K562 (cell line): ENCODE data around the gene NHLH2. TPM values are rescaled to one million over a fixed set of nuclear protein-coding genes. Genes with fewer than 3 reads are reported as not detected.

Experiments used
- ATAC-seq: fragments of 200-7000 bp; cut with Tn5 transposase; 3 replicates; pipeline ENCODE4 v1.9.1; 2020; ENCODE audit warnings: moderate library complexity
- BruUV-seq: library from RNA; stranded (reverse); fragments of 400-500 nt; replicated peaks from 2 replicates; lab custom pipeline; 2021; lab: Mats Ljungman, UMichigan
- CTCF ChIA-PET: fragments of 300-600 bp; formaldehyde crosslinking; extraction: SDS; loops from one replicate; lab custom pipeline; 2021; ENCODE audit warnings: low intra/inter-chr PET ratio; lab: Yijun Ruan, JAX
- POLR2A ChIA-PET: fragments of 300-600, 350-650 bp; sonication (Branson Sonifier 250); formaldehyde crosslinking; extraction: SDS; loops from one replicate; lab custom pipeline; 2021; ENCODE audit warnings: antibody characterized with exemption, inconsistent platforms; lab: Yijun Ruan, JAX
- DNase-seq, 4 experiments: peaks; one replicate each; pipeline versions ENCODE4 v3.0.0 to v3.0.0-alpha.2; 2011 to 2018; ENCODE audit warnings: low spot score in 3 of 4, mixed read lengths in 3 of 4; ENCODE audit errors: extremely low read depth in 1 of 4
- FAIRE-seq: peaks from 2 replicates; lab custom pipeline; 2011; peaks lifted over from hg19 to GRCh38; lab: Jason Lieb, UNC
- H2AFZ ChIP-seq: 2 replicates; pipeline ENCODE4 v1.6.0; 2011; ENCODE audit warnings: low read depth, low read length, control low read depth, inconsistent platforms
- H3K27ac ChIP-seq: fragments of 200-600 bp; 3 replicates; pipeline ENCODE4 v1.8.0; 2011; ENCODE audit warnings: low read depth, mild to moderate bottlenecking, control low read depth, inconsistent platforms, low read length, moderate library complexity, mixed read lengths; ENCODE audit errors: extremely low read depth
- H3K27me3 ChIP-seq, 2 experiments: fragments of 300-600 bp in 1 of 2; 2 replicates in 1 of 2; 3 replicates in 1 of 2; pipeline versions ENCODE4 v1.6.0 to v1.8.0; 2011; ENCODE audit warnings: inconsistent platforms in 2 of 2, low read length in 2 of 2, mild to moderate bottlenecking in 1 of 2, mixed read lengths in 1 of 2, moderate library complexity in 1 of 2; ENCODE audit not compliant: control insufficient read depth in 2 of 2, insufficient read depth in 2 of 2
- H3K36me3 ChIP-seq: fragments of 300-600 bp; 3 replicates; pipeline ENCODE4 v1.8.0; 2011; ENCODE audit warnings: mild to moderate bottlenecking, low read length, inconsistent platforms; ENCODE audit not compliant: control insufficient read depth, insufficient read depth
- H3K4me1 ChIP-seq, 2 experiments: fragments of 200-600 bp in 1 of 2; replicated peaks in 1 of 2; 2 replicates in 1 of 2; 3 replicates in 1 of 2; pipeline versions ENCODE4 v1.5.1 to v1.8.0; 2011; ENCODE audit warnings: inconsistent platforms in 2 of 2, low read length in 2 of 2, mild to moderate bottlenecking in 1 of 2, mixed read lengths in 1 of 2, moderate library complexity in 1 of 2; ENCODE audit not compliant: control insufficient read depth in 2 of 2, insufficient read depth in 2 of 2
- H3K4me2 ChIP-seq: 2 replicates; pipeline ENCODE4 v1.6.1; 2011; ENCODE audit warnings: low read length, control low read depth, inconsistent platforms, mixed read lengths; ENCODE audit not compliant: insufficient read depth
- H3K4me3 ChIP-seq: fragments of 200-600 bp; sonication (generic), shearing (Covaris generic); 2 replicates; pipeline ENCODE4 v1.5.1; 2016; ENCODE audit warnings: control low read depth, inconsistent platforms
- H3K79me2 ChIP-seq: fragments of 200-600 bp; 3 replicates; pipeline ENCODE4 v1.8.0; 2011; ENCODE audit warnings: low read length, inconsistent platforms; ENCODE audit not compliant: control insufficient read depth, insufficient read depth
- H3K9ac ChIP-seq, 2 experiments: 2 replicates each; pipeline versions ENCODE4 v1.6.0 to v1.6.1; 2011; ENCODE audit warnings: low read depth in 2 of 2, low read length in 2 of 2, control low read depth in 1 of 2, inconsistent platforms in 1 of 2, mild to moderate bottlenecking in 1 of 2, mixed read lengths in 1 of 2; ENCODE audit not compliant: insufficient read depth in 1 of 2
- H3K9me1 ChIP-seq: one replicate; pipeline ENCODE4 v1.6.0; 2011; ENCODE audit warnings: inconsistent platforms, mild to moderate bottlenecking, low read length, moderate library complexity; ENCODE audit not compliant: control insufficient read depth, insufficient read depth
- H3K9me3 ChIP-seq: replicated peaks from 2 replicates; pipeline ENCODE4 v1.5.1; 2011; ENCODE audit warnings: low read depth, low read length, inconsistent platforms; ENCODE audit not compliant: control insufficient read depth, insufficient read depth
- H4K20me1 ChIP-seq: replicated peaks from 2 replicates; pipeline ENCODE4 v1.6.1; 2011; ENCODE audit warnings: low read length, inconsistent platforms, mixed read lengths; ENCODE audit not compliant: control insufficient read depth, insufficient read depth
- BRCA1 ChIP-seq, 2 experiments: fragments of 450-650 bp in 1 of 2; sonication (generic) in 1 of 2; formaldehyde crosslinking in 1 of 2; IDR thresholded peaks; 2 replicates each; pipeline versions ENCODE4 v1.5.0 to v1.6.1; 2017 to 2020; ENCODE audit warnings: mild to moderate bottlenecking in 1 of 2, missing genetic modification reagents in 1 of 2
- MTA2 ChIP-seq: fragments of 450-650 bp; IDR thresholded peaks from 2 replicates; pipeline ENCODE4 v1.6.1; 2016; ENCODE audit warnings: low read depth
- NFIC ChIP-seq: fragments of 450-650 bp; IDR thresholded peaks from 2 replicates; pipeline ENCODE4 v1.6.1; 2017; ENCODE audit warnings: mild to moderate bottlenecking, inconsistent platforms
- RFX1 ChIP-seq: fragments of 450-650 bp; IDR thresholded peaks from 2 replicates; pipeline ENCODE4 v1.6.1; 2016; ENCODE audit warnings: mild to moderate bottlenecking, moderate library complexity
- SPI1 ChIP-seq: IDR thresholded peaks from 2 replicates; pipeline ENCODE4 v1.6.1; 2011; ENCODE audit warnings: low read depth, low read length, control low read depth, borderline replicate concordance
- WGBS: fragments of 100-300 bp; shearing (Covaris generic); methylation state at CpG from one replicate; pipeline ENCODE4 v1.1.6; 2016; ENCODE audit warnings: low coverage, mixed read lengths; ENCODE audit not compliant: insufficient coverage; ENCODE audit errors: missing lambda C conversion rate; 5-methylcytosine and 5-hydroxymethylcytosine counted together
- in situ Hi-C: fragments of 300-500 bp; cut with MboI; formaldehyde crosslinking; loops from 4 replicates; pipeline ENCODE4 v1.15.0; 2018; ENCODE audit warnings: inconsistent platforms, mixed read lengths
- intact Hi-C: fragments of 100-400 bp; cut with micrococcal nuclease; formaldehyde crosslinking; loops from 2 replicates; pipeline ENCODE4 v1.14.2; 2022
- polyA plus RNA-seq, 8 experiments: library from polyadenylated mRNA; depleted of rRNA in 4 of 8; stranded (reverse) in 5 of 8; unstranded in 3 of 8; fragments of >200 nt; fragmentation: Nextera tagmentation in 2 of 8; fragmentation: Illumina TruSeq in 1 of 8; extraction: Ambion mirVana in 2 of 8; extraction: Trizol in 1 of 8; gene quantifications; 2 replicates each; pipeline versions ENCODE4 v1.2.1 to v1.2.3, GENCODE V29; 2011 to 2014; ENCODE audit warnings: inconsistent platforms in 1 of 8, missing spikeins in 1 of 8
- total RNA-seq, 7 experiments: library from RNA; depleted of rRNA in 6 of 7; stranded (reverse); fragments of >200 nt in 6 of 7; fragmentation: Illumina TruSeq in 2 of 7; extraction: Trizol in 2 of 7; gene quantifications; 2 replicates each; pipeline versions ENCODE4 v1.2.1 to v1.2.3, GENCODE V29; 2011 to 2021; ENCODE audit warnings: low replicate concordance in 1 of 7
- TF ChIP-seq, protein P1 (sequence below): sonication (generic); formaldehyde crosslinking; IDR thresholded peaks from 2 replicates; pipeline ENCODE4 v1.9.0; 2022; ENCODE audit warnings: mild to moderate bottlenecking, missing genetic modification reagents

Gene NHLH2
- total and polyA plus RNA-seq, 9 of the 15 experiments (the other 6 are each of a cell fraction or from before 2014, with no cell fraction given): not detected

- Histone ChIP-seq H3K4me1 (no peaks in the 10 kb centered on the region), H3K36me3 (no peaks in the 10 kb centered on the region), H3K4me3 (no peak overlapping the region), H2AFZ (no peak overlapping the region), H3K79me2 (no peaks in the 10 kb centered on the region), H3K9me3 (no peaks in the 10 kb centered on the region), H3K27ac (no peak overlapping the region), H3K9me1 (no peaks in the 10 kb centered on the region), H4K20me1 (no peaks in the 10 kb centered on the region), H3K4me2 (no peak overlapping the region)
- no TSS peak for BruUV-seq
- FAIRE-seq: no peak
- DNase-seq: no peak
- 4% methylated on average over 2 of the region's 2 CpGs for WGBS
- no peak for ATAC-seq
- TF ChIP-seq MTA2: no peak
- peak; percentile 76 for TF ChIP-seq SPI1
- TF ChIP-seq, all 486 proteins: peak for 1
- no peak overlapping the region for H3K9ac ChIP-seq
- ChIA-PET CTCF (no interaction called here), POLR2A (no interaction called here)
- intact Hi-C loops: no loop called here
- no peaks in the 10 kb centered on the region for H3K27me3 ChIP-seq
- in situ Hi-C loops: no loop called here
Observed at GRCh38 chr1:115854005-115854404, 13.1 kb upstream of the NHLH2 start.

DNA sequence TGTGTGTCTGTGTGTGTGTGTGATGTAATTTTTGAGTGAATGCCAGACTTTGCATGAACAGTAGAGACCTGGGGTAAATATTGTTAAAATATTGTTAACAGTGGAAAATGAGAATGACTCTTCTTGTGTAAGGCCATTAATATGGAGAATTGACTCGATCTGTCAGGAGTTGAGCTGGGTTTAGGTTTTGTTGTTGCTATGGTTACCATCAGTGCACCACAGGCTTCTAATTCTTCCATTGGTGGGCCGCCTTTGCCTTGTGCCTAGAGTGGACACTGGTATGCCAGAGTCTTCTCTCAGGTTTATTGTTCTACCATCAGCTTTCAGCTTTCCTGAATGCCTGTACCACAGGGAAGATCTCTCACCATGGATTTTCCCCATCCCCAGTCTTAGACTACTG is 10.0 kb upstream of the NHLH2 start:
- no peaks in the 10 kb centered on the region for H3K9me1 ChIP-seq
- H4K20me1 ChIP-seq: no peaks in the 10 kb centered on the region
- no peak for ATAC-seq
- no peak for DNase-seq
- BruUV-seq: no TSS peak
- no peak for FAIRE-seq
- no peaks in the 10 kb centered on the region for H3K79me2 ChIP-seq
- intact Hi-C loops (no loop called here), in situ Hi-C loops (no loop called here)
- no peak overlapping the region for H3K9ac ChIP-seq
- 0% methylated on average over 2 of the region's 2 CpGs for WGBS
- H3K9me3 ChIP-seq: no peaks in the 10 kb centered on the region
- no peak overlapping the region for H3K4me3 ChIP-seq
- H3K4me1 ChIP-seq: no peaks in the 10 kb centered on the region
- CTCF ChIA-PET: no interaction called here
- TF ChIP-seq BRCA1 (IDR thresholded peaks at IDR 0.05): no peak
- no peak for TF ChIP-seq BRCA1 (CRISPR knock-in tag; IDR thresholded peaks at IDR 0.05)
- TF ChIP-seq, protein P1, sequence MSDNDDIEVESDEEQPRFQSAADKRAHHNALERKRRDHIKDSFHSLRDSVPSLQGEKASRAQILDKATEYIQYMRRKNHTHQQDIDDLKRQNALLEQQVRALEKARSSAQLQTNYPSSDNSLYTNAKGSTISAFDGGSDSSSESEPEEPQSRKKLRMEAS (CRISPR knock-in tag): no peak
- TF ChIP-seq NFIC: 0 out of 2 replicates have a peak, but pooled peaks have one; percentile 31
- peak; percentile 80 for TF ChIP-seq RFX1
- H3K36me3 ChIP-seq: no peaks in the 10 kb centered on the region
- no peak overlapping the region for H2AFZ ChIP-seq
- POLR2A ChIA-PET: no interaction called here
- H3K27ac ChIP-seq: no peak overlapping the region
- no peak overlapping the region for H3K4me2 ChIP-seq
- no peaks in the 10 kb centered on the region for H3K27me3 ChIP-seq
